SK-N-SH (cell line): ENCODE data around the gene GNB1L. TPM values are rescaled to one million over a fixed set of nuclear protein-coding genes. Genes with fewer than 3 reads are reported as not detected.

Source experiments
- CTCF ChIA-PET: fragments of 300-600, 350-600 bp; formaldehyde crosslinking; extraction: SDS; loops from one replicate; lab custom pipeline; 2021; lab: Yijun Ruan, JAX
- POLR2A ChIA-PET: fragments of 350-600 bp; sonication (Branson Sonifier 250); formaldehyde crosslinking; extraction: SDS; loops from one replicate; lab custom pipeline; 2020; ENCODE audit warnings: antibody characterized with exemption, inconsistent platforms; lab: Yijun Ruan, JAX
- DNase-seq: peaks from one replicate; pipeline ENCODE4 v3.0.0; 2012
- H2AFZ ChIP-seq: fragments of 200-600 bp; sonication (generic); 2 replicates; pipeline ENCODE4 v1.8.1; 2016; ENCODE audit warnings: antibody characterized with exemption, mild to moderate bottlenecking, low read depth
- H3F3A ChIP-seq: fragments of 200-600 bp; sonication (generic); replicated peaks from 2 replicates; pipeline ENCODE3; 2016; ENCODE audit warnings: antibody characterized with exemption, mild to moderate bottlenecking; ENCODE audit not compliant: insufficient read depth
- H3K27ac ChIP-seq, 2 experiments: fragments of 200-500 bp in 1 of 2; fragments of 200-600 bp in 1 of 2; sonication (Bioruptor generic) in 1 of 2; sonication (generic), shearing (Covaris generic) in 1 of 2; 2 replicates each; pipeline versions ENCODE4 v1.5.1 to v1.6.1; 2014 to 2016; ENCODE audit warnings: low read depth in 2 of 2, inconsistent platforms in 1 of 2, low read length in 1 of 2, mild to moderate bottlenecking in 1 of 2, mixed read lengths in 1 of 2
- H3K27me3 ChIP-seq: fragments of 200-600 bp; sonication (generic), shearing (Covaris generic); 2 replicates; pipeline ENCODE4 v1.6.1; 2016; ENCODE audit warnings: mixed run types; ENCODE audit not compliant: insufficient read depth
- H3K36me3 ChIP-seq, 2 experiments: fragments of 200-500 bp in 1 of 2; fragments of 200-600 bp in 1 of 2; sonication (Bioruptor generic) in 1 of 2; sonication (generic) in 1 of 2; replicated peaks in 1 of 2; 2 replicates each; pipeline versions ENCODE3 to v1.5.1; 2014 to 2016; ENCODE audit warnings: low read length in 1 of 2, mild to moderate bottlenecking in 1 of 2; ENCODE audit not compliant: insufficient read depth in 2 of 2, control insufficient read depth in 1 of 2
- H3K4me1 ChIP-seq, 2 experiments: fragments of 200-500 bp in 1 of 2; fragments of 200-600 bp in 1 of 2; sonication (Bioruptor generic) in 1 of 2; sonication (generic), shearing (Covaris generic) in 1 of 2; 2 replicates each; pipeline versions ENCODE4 v1.5.1 to v1.6.1; 2014 to 2016; ENCODE audit warnings: low read depth in 1 of 2, low read length in 1 of 2, mixed run types in 1 of 2; ENCODE audit not compliant: insufficient read depth in 2 of 2, control insufficient read depth in 1 of 2
- H3K4me2 ChIP-seq: fragments of 200-600 bp; sonication (generic), shearing (Covaris generic); 2 replicates; pipeline ENCODE4 v1.6.1; 2017; ENCODE audit warnings: mixed run types
- H3K4me3 ChIP-seq, 2 experiments: fragments of 200-500 bp in 1 of 2; fragments of 200-600 bp in 1 of 2; sonication (Bioruptor generic) in 1 of 2; sonication (generic), shearing (Covaris generic) in 1 of 2; 2 replicates each; pipeline versions ENCODE4 v1.5.1 to v1.8.1; 2014 to 2016; ENCODE audit warnings: low read depth in 2 of 2, inconsistent platforms in 1 of 2, low read length in 1 of 2, mild to moderate bottlenecking in 1 of 2, mixed read lengths in 1 of 2, moderate library complexity in 1 of 2
- H3K79me2 ChIP-seq: fragments of 200-600 bp; sonication (generic); 2 replicates; pipeline ENCODE4 v1.8.1; 2017; ENCODE audit warnings: mild to moderate bottlenecking; ENCODE audit not compliant: insufficient read depth
- H3K9ac ChIP-seq: fragments of 200-600 bp; sonication (generic); 2 replicates; pipeline ENCODE4 v1.6.1; 2017; ENCODE audit warnings: mixed run types
- H3K9me2 ChIP-seq: fragments of 200-600 bp; sonication (generic); 2 replicates; pipeline ENCODE4 v1.6.1; 2017; ENCODE audit warnings: mixed run types
- H3K9me3 ChIP-seq: fragments of 200-600 bp; sonication (generic); 2 replicates; pipeline ENCODE4 v1.6.1; 2017; ENCODE audit warnings: mixed run types, mild to moderate bottlenecking, moderate library complexity
- H4K20me1 ChIP-seq: fragments of 200-600 bp; sonication (generic); 2 replicates; pipeline ENCODE4 v1.6.1; 2017; ENCODE audit warnings: mild to moderate bottlenecking, mixed run types; ENCODE audit not compliant: insufficient read depth
- CTCF ChIP-seq: fragments of 200-600 bp; sonication (generic); IDR thresholded peaks from 2 replicates; pipeline ENCODE4 v1.6.1; 2017; ENCODE audit warnings: antibody characterized with exemption, mild to moderate bottlenecking, moderate library complexity
- ELF1 ChIP-seq: IDR thresholded peaks from 2 replicates; pipeline ENCODE4 v1.4.0; 2012
- FOSL2 ChIP-seq: IDR thresholded peaks from 2 replicates; pipeline ENCODE4 v1.4.0; 2012; ENCODE audit warnings: low read depth, mild to moderate bottlenecking, moderate library complexity, borderline replicate concordance
- FOXJ3 ChIP-seq: sonication (generic); formaldehyde crosslinking; IDR thresholded peaks from 2 replicates; pipeline ENCODE4 v1.5.1; 2020; ENCODE audit warnings: mild to moderate bottlenecking, missing genetic modification reagents
- FOXM1 ChIP-seq: IDR thresholded peaks from 2 replicates; pipeline ENCODE4 v1.4.0; 2012; ENCODE audit warnings: low read depth, mild to moderate bottlenecking
- GATA2 ChIP-seq: sonication (generic); formaldehyde crosslinking; IDR thresholded peaks from 2 replicates; pipeline ENCODE4 v1.5.0; 2020; ENCODE audit warnings: mild to moderate bottlenecking, missing genetic modification reagents
- NRF1 ChIP-seq: IDR thresholded peaks from 2 replicates; pipeline ENCODE4 v1.6.1; 2012; ENCODE audit warnings: low read depth, mild to moderate bottlenecking, low read length
- PBX3 ChIP-seq: IDR thresholded peaks from 2 replicates; pipeline ENCODE4; 2012
- RCOR1 ChIP-seq: fragments of 150-350 bp; IDR thresholded peaks from 2 replicates; pipeline ENCODE4 v1.6.1; 2017; ENCODE audit warnings: antibody characterized with exemption, low read length
- RFX5 ChIP-seq: IDR thresholded peaks from 2 replicates; pipeline ENCODE4 v1.6.1; 2012; ENCODE audit warnings: mild to moderate bottlenecking, improper control_type of control experiment, low read length
- RXRA ChIP-seq: IDR thresholded peaks from 2 replicates; pipeline ENCODE4 v1.4.0; 2012; ENCODE audit warnings: low read depth, mild to moderate bottlenecking, borderline replicate concordance
- SIN3A ChIP-seq: IDR thresholded peaks from 2 replicates; pipeline ENCODE4 v1.6.1; 2012; ENCODE audit warnings: low read depth, mild to moderate bottlenecking, low read length, moderate library complexity, borderline replicate concordance
- TAF1 ChIP-seq: IDR thresholded peaks from 2 replicates; pipeline ENCODE4 v1.6.1; 2012; ENCODE audit warnings: low read depth, mild to moderate bottlenecking, low read length, moderate library complexity, borderline replicate concordance
- YY1 ChIP-seq: IDR thresholded peaks from 2 replicates; pipeline ENCODE4 v1.4.0; 2012; ENCODE audit warnings: low read depth, mild to moderate bottlenecking
- WGBS: methylation state at CpG from one replicate; pipeline ENCODE4 v1.1.6; 2017; ENCODE audit warnings: low lambda C conversion rate; 5-methylcytosine and 5-hydroxymethylcytosine counted together
- polyA plus RNA-seq, 3 experiments: library from polyadenylated mRNA; depleted of rRNA; stranded (reverse); fragments of >200 nt; gene quantifications; 2 replicates each; pipeline ENCODE4 v1.2.3, GENCODE V29; 2012
- TF ChIP-seq, protein P1 (sequence below): IDR thresholded peaks from 2 replicates; pipeline ENCODE4 v1.4.0; 2012; ENCODE audit warnings: low read depth, borderline replicate concordance

The GNB1L gene
- polyA plus RNA-seq, 1 of the 3 experiments (the other 2 are of a cell fraction) = 5.9 TPM

GRCh38 chr22:19892925-19893324, 38.3 kb upstream of the GNB1L start:
- H3K4me3 ChIP-seq = no peak overlapping the region
- TF ChIP-seq TAF1 (no peak), GATA2 (CRISPR knock-in tag) (no peak), NRF1 (no peak), ELF1 (no peak), YY1 (no peak), CTCF (no peak), FOXM1 (no peak), SIN3A (no peak), RFX5 (no peak), RCOR1 (no peak), RXRA (no peak), FOXJ3 (no peak), FOSL2 (no peak), PBX3 (no peak)
- TF ChIP-seq, protein P1, sequence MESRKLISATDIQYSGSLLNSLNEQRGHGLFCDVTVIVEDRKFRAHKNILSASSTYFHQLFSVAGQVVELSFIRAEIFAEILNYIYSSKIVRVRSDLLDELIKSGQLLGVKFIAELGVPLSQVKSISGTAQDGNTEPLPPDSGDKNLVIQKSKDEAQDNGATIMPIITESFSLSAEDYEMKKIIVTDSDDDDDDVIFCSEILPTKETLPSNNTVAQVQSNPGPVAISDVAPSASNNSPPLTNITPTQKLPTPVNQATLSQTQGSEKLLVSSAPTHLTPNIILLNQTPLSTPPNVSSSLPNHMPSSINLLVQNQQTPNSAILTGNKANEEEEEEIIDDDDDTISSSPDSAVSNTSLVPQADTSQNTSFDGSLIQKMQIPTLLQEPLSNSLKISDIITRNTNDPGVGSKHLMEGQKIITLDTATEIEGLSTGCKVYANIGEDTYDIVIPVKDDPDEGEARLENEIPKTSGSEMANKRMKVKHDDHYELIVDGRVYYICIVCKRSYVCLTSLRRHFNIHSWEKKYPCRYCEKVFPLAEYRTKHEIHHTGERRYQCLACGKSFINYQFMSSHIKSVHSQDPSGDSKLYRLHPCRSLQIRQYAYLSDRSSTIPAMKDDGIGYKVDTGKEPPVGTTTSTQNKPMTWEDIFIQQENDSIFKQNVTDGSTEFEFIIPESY = no peak
- no peak overlapping the region for H3K9ac ChIP-seq
- H3K4me1 ChIP-seq = peaks cover 31 to 55% of the 10 kb centered on the region in 2 experiments
- CTCF ChIA-PET = interaction anchor here (0.7 to 4.5 kb wide), 6 partner anchors 14 to 163 kb away, joined by 3 to 43 read pairs (median 6); no protein-coding TSS in a partner anchor
- H2AFZ ChIP-seq = no peak overlapping the region
- H3K79me2 ChIP-seq = no peaks in the 10 kb centered on the region
- H3K4me2 ChIP-seq = no peak overlapping the region
- POLR2A ChIA-PET = no interaction called here
- H3K27me3 ChIP-seq = no peaks in the 10 kb centered on the region
- H3F3A ChIP-seq = peaks cover 8% of the 10 kb centered on the region
- no peaks in the 10 kb centered on the region for H3K9me2 ChIP-seq
- H3K36me3 ChIP-seq = peaks cover 0 to 2% of the 10 kb centered on the region in 2 experiments
- no peaks in the 10 kb centered on the region for H4K20me1 ChIP-seq
- no peaks in the 10 kb centered on the region for H3K9me3 ChIP-seq
- peak overlapping the region in 1 of 2 experiments; percentile 98; a peak in 2 of 4 replicates for H3K27ac ChIP-seq
- 91% methylated on average over 13 of the region's 13 CpGs for WGBS
- no peak for DNase-seq
